Caki2 (cell line): ENCODE data around the gene L3MBTL4. TPM values are rescaled to one million over a fixed set of nuclear protein-coding genes. Genes with fewer than 3 reads are reported as not detected.
"Not testable (repeated sequence)": the region's sequence is repeated elsewhere in the genome, so short reads cannot be mapped to it uniquely, and the experiment has no call there.

Experiments
- DNase-seq: peaks from one replicate; pipeline ENCODE4 v3.0.0-alpha.2; 2015; ENCODE audit warnings: low read depth
- in situ Hi-C: cut with HindIII; loops from 2 replicates; pipeline ENCODE4 v1.10.0; 2016; ENCODE audit warnings: low sequenced_read_pairs, low pct_unique_long_range_greater_than_20kb, mixed read lengths
- total RNA-seq: library from RNA; depleted of rRNA; stranded (reverse); fragments of >200 nt; shearing (Covaris generic); gene quantifications from 2 replicates; pipeline ENCODE4 v1.2.3, GENCODE V29; 2014; ENCODE audit warnings: low replicate concordance

L3MBTL4 gene
- total RNA-seq, 1 experiment from 2014 or later = not detected

DNA sequence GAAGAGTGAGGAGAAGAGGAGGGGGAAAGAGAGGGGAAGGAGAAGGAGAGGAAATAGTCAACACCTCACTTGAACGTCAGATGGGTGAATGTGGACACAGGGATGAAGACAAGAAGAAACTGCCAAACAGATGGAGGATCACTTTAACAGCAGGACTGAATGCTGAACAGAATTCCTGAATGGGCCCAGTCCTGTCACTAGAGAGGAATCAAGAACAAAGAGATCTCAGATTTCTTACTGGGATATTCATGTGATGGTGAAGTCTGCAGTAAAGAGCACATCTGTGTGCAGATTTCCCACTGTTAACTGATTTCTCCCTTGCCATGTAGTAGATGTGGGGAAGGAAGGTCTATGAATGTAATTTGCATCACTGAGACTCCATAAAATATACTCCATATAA lies 135.4 kb downstream of the L3MBTL4 start:
- in situ Hi-C loops = no loop called here
- no peak for DNase-seq

DNA sequence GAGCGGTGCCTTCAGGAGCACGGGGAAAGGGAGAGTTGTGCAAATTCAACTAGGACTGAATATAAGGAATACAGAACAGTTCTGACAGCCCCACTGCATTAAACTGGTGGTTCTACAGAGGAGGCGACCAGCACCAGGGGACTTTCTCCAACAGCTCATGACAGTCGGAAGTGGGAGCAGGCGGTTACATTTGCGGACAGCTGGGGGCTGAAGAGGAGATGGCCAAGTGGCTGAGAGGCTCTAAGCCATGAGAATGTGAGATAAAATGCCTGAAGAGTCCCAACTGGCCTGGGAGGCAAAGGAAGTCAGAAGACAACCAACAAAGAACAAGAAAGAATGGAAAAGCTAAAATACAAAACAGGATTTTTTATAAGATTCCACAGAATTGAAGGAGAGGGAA lies 141.3 kb downstream of the L3MBTL4 start:
- no peak for DNase-seq
- in situ Hi-C loops = no loop called here

DNA sequence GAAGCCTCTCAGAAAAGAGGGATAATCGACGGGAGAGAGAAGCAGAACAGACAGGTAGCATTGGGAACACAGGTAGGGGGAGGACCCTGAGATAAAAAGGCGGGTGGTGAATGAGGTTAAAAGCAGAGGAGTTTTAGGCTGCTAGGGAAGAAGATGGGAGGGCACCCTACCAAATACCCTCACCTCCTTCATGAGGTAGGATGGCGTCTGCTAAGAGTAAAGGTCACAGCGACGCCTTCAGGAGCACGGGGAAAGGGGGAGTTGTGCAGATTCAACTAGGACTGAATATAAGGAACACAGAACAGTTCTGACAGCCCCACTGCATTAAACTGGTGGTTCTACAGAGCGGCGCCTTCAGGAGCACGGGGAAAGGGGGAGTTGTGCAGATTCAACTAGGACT lies 142.6 kb downstream of the L3MBTL4 start:
- DNase-seq, in situ Hi-C loops: not testable (repeated sequence)

DNA sequence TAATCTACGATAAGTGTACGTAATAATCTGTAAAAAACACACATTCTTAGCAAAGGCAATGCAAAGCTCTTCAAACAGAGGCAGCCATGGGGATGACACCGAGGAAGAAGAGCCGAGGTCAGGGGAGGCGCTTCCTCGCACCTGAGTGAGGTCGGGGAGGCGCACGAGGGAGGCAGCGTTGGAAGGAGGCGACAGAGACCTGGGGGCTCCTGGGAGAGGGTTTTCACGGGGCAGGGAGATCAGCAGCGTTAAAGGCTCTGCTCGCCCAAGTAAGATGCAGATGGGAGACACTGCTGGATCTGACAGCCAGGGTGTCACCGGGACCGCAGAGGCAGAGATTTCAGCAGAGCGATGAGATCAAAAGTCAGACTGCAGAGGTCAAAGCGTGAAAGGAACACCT lies 143.1 kb downstream of the L3MBTL4 start:
- DNase-seq = no peak
- in situ Hi-C loops = no loop called here

DNA sequence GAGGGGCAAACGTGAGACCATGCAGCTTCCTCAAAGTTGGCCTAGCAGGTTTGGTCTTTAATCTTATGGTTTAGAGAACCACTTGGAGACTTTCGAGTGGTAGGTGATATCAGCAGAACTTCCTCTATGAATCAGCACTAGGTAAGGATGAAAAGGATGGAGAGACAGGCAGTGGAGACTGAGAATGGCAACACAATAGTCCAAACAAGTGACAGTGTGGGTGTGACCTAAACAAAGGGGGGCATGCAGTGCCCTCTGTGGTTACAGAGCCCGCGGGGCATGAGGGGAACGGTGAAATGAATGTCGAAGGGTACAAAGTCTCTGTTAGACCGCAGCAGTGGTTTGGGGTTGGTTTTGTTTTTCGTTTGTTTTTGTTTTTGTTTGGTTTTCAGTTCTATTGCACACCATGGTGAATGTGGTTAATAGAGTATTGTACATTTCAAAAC lies 143.9 kb downstream of the L3MBTL4 start:
- no peak for DNase-seq
- in situ Hi-C loops = no loop called here

DNA sequence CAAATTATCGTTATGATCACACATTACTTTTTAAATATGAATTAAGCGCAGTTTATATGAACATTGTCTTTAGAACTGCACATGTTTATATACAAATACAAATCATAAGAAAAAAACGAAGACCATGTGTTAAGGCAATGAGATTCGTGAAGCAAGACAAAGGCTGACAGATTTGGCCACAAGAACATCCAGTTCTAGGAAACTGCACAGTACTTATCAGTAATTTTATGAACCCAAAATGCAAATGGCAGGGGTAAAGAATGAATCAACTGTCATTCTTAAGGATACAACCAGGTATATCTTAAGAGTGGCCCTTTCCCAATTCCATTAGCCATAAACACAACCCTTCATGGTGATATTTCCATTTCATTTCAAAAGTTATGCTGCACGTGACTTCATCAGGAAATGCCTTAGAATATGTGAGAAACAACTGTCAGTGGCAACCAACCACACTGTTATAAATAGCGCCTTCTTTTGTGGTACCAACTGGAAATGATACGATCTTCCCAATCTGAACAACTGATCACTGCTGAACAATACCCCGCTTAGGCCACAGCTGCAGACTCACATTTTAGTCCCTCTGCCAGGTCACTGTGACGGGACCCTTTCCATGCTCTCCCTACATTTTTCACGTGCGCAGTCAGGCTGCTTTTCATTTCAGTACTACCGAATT lies 144.9 kb downstream of the L3MBTL4 start:
- in situ Hi-C loops = no loop called here
- no peak for DNase-seq

DNA sequence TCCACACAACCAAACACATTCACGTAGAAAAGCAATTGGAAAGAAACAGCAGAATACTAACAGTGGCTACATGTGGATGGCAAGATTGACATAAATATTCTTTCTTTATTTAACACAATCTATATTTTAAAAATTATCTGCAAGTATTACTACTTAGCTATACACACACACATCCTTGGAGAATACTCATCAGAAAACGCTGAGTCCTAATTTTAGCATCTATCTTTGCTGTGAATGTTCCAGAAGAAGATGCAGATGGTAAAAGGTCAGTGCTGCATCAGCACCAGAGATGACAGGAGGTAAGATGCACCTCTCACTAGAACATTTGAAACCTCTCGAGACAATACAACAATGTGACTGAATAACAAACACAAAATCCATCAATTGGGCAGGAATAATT lies 148.5 kb downstream of the L3MBTL4 start:
- in situ Hi-C loops = no loop called here

DNA sequence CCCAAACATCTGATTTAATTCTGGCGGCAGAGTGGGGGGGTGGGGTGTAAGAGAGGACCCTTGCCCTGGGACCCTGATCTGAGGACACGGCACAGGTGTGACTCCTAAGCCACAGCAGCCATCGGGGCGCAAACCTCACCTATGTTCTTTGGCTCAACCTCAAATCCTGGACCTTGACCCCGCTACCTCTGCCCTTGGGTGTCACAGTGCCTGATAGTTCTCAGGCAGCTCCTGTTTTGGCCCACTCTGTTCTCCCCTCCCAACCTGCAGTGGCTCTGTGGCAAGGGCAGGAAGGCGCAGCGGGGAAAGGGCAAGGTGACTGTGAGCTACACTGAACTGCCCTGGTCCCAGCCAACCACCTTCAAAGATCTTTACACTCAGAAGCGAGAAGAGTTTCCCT lies 152.8 kb downstream of the L3MBTL4 start:
- no peak for DNase-seq
- in situ Hi-C loops = no loop called here

More for the DNA sequence above, 148.5 kb downstream of the L3MBTL4 start:
- DNase-seq = no peak

DNA sequence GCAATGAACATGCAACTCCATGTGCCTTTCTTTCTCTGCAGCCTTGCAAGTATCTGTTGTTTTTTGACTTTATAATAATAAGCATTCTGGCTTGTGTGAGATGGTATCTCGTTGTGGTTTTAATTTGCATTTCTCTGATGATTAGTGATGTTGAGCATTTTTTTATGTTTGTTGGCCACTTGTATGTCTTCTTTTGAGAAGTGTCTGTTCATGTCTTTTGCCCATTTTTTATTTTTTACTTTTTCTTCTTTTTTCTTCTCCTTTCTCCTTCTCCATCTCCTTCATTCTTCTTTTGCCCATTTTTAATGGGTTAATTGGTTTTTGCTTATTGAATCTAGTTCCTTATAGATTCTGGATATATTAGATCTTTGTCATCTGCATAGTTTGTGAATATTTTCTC lies 155.4 kb downstream of the L3MBTL4 start:
- in situ Hi-C loops, DNase-seq: not testable (repeated sequence)

DNA sequence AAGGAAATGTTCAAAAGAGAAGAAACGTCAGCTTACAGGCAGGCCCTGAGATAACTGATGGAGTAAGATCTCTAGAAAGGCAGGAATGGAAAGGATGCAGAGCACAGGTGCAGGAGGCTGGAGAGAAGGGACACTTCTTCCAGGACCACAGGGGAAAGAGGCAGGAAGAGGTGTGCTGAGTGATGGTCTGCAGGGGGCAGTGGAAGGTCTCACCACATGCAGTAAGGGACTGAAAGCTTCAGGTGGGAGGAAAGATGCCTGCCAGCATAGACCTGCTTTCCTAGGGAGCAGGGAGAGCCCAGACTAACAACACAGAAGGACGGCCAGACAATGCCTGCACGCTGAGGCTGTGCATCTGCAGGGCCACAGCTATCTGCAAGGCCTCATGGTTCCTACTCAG lies 156.8 kb downstream of the L3MBTL4 start:
- in situ Hi-C loops = no loop called here
- DNase-seq = no peak

DNA sequence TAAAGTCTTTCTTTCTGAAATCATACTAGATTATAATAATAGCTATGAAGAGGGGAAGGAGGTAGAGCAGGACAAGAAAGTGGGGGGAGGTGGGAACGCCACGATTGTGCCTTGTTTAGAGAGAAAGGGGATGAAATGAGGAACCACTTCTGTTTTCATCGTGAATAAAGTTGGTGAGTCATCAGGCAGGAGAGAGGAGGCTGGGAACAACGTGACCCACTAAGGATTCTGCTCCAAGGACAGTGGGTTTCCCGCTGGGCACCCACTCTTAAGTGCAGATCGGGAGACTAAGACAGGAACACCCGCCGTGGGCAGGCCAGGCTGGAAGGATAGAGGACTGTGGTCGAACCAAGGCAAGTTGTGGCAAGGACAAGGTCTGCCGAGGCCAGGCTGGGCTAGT lies 158.2 kb downstream of the L3MBTL4 start:
- in situ Hi-C loops = no loop called here
- DNase-seq = no peak

DNA sequence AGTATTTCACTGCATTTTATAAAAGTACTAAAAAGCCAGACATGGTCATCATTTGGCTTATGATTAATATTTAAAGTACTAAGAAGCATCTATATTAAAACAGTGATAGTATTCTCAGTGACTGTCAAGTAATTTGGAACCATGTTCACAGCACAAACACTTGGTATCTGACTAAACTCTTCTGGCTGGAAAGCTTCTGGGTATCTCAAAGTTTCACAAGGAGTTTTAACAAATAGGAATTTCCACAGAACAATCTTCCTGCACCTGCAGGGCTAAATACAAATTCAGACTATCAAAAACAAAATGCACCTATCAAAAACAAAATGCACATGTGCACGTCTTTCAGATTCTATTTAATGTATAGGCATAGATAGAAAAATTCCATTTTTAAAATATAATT lies 158.8 kb downstream of the L3MBTL4 start:
- DNase-seq = no peak
- in situ Hi-C loops = no loop called here

DNA sequence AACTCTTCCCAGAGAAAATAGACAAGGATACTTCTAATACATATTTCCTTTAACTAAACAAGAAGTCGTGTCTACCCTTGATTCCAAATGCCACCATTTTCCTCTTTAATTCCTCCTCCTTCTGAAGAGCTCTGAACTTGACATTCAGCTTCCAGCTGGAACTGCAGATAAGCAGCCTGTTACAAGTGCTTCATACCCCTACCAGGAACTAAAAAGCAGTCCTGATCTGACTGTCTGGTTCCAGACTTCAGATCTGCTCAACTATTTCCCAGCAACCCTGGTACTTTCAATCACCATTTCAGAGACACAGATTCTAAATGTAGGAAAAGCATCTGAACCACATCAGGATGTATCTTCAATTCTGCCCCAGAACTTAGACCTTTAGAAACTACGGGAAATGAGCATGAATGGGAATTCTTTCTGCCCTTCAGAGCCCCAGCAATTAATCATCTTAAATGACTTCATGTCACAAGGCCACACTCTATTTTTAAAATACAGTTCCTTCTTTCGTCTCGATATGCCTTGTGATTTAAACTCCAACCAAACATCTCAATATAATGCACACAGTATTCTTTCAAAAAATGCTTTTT lies 159.5 kb downstream of the L3MBTL4 start:
- DNase-seq = no peak
- in situ Hi-C loops = no loop called here

DNA sequence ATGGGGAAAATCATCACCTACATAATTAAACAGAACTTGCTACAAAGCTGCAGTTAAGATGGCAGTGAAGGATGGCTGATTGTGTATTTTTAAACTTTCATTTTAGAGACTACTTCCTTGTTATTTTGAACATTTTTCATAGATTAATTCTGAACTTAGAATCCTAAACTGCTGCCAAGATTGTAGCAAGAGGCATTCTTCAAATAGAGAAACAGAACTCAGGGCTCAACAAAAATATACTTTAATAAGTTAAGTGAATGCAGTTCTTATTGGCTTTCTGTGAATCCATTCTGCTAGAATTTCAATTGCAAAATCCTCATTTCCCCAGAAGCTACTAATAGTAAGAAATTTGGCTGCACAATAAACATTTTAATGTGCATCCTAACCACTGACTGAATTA lies 160.3 kb downstream of the L3MBTL4 start:
- no peak for DNase-seq
- in situ Hi-C loops = no loop called here

DNA sequence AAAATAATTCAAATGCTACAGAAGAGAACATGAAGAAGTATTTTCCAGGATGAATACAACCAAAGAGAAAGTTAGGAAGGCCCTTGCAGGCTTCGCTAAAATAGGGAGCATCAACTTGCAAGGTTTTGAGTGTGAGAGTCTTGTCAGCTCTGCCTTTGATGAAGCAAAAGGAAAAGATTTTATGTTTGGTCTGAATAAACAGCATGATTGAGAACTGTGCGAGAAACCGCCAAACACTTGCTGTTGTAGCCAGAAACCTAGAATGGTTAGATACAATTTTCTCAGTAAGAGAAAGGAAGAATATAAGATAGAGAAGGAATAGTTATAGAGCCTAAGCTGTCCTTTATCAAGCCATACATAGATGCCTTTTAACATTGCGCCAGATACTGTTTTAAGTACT lies 163.6 kb downstream of the L3MBTL4 start:
- in situ Hi-C loops = no loop called here

DNA sequence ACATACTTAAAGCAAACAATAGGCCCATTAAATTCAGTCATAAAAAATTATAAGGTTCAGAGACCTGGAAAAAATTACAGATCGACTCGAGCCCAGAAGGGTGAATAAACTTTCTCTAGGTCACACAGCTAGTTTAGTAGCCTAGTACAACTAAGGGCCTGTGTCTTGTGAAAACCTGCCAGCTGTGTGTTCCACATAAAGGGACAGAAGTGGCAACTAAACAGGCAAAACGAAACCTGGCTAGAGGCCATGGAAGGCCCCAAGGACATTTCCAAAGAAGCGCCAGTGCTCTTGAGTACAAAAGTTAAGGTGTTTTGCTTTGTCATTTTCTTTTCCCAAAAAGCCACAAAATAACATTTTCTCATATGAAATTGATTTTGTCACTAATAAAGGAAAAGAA lies 164.9 kb downstream of the L3MBTL4 start:
- no peak for DNase-seq
- in situ Hi-C loops = no loop called here

More for the DNA sequence above, 163.6 kb downstream of the L3MBTL4 start:
- DNase-seq = no peak

DNA sequence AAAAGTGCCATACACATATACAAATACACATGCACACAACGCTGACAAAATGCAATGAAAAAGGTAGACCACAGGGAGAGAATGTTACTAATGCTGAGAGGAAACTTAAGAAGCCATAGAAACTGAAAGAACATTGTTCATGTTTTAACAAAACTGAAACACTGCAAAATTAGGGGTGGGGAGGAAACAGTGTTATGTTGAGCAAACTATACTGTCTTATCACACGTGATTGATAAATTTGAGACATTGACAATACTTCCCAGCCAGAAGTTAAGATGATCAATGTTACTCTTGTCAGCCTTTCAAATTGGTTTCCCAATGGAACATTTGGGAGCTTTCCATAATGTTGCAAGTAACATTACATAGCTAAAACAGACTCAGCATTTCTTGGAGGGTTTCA lies 165.5 kb downstream of the L3MBTL4 start:
- no peak for DNase-seq
- in situ Hi-C loops = no loop called here

DNA sequence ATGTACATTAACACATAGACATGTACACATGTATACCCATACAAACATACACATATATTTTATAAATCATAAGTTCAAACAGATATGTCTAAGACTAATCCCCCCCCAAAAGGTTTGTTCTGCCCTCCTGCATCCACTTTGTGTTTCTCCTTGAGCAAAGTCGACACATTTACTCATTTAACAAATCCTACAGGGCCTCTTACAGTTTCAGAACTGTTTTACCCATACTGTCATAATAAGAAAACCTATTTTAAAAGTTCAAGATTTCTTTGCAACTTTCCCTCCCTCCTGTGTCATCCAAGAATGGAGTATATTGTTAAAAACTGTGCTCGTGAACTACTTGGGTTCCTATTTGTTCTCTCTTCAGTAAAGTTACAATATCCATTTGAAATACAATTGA lies 166.7 kb downstream of the L3MBTL4 start:
- no peak for DNase-seq
- in situ Hi-C loops = no loop called here

DNA sequence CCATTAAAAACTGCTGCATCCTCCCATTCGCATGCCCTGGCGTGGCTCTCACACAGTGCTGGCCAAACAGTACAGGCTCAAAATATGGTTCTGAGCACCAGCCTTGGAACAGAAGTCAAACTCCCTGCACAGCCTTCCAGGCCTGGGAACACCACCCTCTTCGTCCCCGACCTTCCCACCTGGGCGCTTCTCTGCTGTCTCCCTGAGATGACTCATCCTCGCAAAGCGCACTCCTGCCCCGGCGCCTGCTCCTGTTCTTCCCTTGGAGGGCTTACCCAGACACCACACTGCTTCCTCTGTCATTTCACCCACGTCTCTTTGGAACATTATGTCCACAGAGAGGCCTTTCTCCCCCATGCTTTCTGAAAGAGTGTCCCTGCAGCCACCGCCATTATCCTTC lies 172.7 kb downstream of the L3MBTL4 start:
- in situ Hi-C loops = no loop called here
- no peak for DNase-seq

DNA sequence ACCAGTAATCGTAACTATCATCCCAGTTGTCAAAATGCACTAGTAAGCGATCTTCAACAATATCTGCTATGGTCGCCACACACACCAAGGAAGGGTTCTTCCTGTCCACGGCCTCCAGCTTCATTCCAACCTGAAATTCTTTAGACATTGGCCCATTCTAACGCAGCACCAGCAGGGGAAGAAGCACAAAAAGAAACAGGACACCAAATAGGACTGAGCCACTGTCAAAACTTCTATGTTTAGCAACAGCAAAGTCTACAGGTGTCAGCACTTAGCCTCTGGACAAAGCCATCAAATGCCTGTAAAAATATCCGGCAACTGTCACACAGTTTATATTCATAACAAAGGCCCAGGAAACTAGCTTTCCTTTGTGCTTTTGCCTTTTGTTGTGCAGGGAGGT lies 175.0 kb downstream of the L3MBTL4 start:
- in situ Hi-C loops = no loop called here
- no peak for DNase-seq
